HG02884 (cell line): ENCODE data around the gene NUP133.
A peak's percentile ranks its signal among the peaks of the same experiment; 100 is the strongest.
"Not testable (repeated sequence)": the region's sequence is repeated elsewhere in the genome, so short reads cannot be mapped to it uniquely, and the experiment has no call there.

Experiments
- ATAC-seq: cut with Tn5 transposase; IDR thresholded peaks from one replicate; pipeline ENCODE4 v1.9.1; 2021; ENCODE audit warnings: mild to moderate bottlenecking, moderate library complexity; ENCODE audit not compliant: unreplicated experiment

The NUP133 gene

DNA sequence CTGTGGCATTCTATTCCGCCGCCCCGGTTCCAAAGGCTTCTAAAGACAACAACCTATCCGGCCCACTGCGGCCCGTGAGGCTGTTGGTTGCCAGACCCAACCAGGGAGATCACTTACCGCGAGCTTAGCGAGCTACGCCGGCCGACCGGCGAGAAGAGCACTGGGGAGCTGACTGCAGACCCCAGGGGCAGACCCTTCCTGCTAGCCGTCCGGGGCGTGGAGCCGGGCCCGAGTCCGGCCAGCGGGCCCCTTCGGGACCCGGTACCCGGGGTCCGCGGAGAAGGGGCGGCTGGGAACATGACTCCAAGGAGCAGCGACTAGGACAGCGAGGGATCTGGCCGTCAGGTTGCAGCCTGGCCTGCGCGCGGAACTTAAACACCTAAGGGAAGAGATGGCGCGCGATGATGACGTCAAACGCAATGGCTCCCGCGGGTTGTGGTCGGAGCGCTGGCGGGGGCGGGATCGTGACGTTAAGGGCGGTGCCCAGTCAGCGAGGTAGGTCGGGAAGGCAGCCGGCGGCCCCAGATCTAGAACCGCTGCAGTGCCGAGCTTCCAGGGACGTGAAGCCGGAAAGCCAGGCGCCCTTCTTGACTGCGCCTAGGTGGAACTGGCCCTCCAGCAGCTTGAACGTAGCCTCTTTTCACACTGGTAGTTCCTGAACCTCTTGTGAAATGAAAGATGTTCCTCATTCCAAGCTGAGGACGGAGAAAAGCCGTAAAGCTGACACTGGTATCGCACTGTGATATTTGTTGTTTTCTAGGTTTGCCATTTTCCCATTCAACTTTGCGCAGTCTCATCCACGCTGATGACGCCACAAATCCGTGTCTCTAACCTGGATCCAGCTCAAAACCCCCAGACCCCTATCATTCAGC is at the start of gene NUP133:
NUP133 (minus strand) TSS at position 391 of the 872 bp plus-strand sequence; CDS start at position 299, 92 bp downstream.
- ATAC-seq, result peak; percentile 90

DNA sequence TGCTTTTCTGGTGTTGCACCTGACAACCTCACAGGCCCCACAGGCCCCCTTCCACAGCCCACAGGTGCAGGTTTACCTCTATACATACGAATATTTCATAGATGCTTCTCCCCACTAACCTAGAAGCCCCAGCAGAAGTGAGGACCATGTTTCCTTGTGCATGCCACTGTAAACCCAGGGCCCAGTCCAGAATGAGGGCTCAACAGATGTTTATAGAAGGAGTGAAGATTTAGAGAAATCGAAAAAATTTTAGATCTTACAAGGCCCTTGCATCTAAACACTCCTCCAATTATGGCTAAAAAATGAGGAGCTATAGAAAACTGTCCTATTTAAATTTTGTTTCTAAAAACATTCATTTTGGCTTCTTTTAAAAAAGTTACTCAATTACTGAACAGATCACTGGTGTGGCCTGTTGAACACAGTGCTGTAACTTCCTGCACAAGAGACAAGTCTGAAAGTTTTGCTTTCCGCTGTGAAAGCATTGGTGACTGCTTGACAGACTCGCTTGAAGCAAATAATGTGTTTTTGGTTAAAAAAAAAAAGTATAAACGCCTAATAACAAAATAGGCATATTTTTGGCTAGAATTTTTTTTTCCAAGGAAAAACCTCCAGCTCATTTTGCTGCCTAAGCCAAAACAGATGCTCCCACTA is 49.2 kb upstream of the NUP133 start:
- no peak for ATAC-seq

DNA sequence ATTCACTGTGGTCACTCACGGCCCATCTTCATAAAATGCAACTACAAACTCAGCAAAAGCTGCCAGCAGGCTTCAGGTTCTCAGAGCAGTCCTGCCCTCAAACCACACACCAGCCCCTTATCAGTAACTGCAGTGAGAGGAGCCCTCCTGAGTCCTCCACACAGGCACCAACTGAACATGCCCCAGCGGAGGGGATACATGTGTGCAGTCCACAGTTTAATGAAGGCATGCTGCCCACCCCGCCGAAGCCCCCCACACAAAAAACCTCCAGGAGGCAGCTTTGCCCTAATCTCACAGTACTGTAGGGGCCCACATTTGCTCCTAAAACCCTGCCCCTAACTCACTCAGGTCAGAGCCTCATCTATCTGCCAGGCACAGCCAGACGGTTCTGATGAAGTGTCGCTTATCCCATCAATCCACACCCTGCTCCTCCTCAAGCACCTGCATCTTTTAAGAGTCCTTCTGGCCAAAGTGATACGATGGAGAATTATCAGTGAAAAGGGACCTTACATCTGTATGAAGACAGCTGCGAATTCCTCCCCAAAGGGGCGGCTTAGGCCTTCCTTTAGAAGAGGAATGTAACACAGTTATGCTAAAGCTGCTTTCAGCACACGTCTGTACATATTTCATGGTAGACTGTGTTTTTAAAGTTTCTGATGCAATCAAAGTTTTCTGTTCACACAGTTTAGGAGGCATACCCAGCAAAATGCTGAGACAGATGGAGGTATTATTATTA is 46.9 kb upstream of the NUP133 start:
- no peak for ATAC-seq

DNA sequence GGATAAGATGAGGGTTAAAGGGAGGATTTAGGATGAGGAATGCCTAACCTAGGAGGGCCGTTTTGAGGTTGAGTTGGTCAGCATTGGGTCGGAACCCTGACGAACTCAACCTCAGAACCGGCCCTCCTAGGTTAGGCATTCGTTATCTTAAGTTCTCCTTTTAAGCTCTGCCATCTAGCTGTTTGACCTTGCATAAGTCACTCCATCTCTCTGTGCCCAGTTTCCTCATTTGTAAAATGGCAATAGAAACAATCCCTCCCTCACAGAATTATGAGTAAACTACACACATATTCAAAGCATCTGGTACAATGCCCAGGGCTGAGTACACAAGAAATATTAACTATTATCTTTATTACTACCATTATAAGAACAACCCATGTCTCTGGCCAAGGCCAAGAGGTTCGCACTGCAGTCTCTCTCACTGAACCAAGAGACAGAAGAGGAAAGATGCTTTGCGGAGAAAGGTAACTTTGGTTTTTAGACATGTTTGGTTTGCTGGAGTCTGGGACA is 45.5 kb upstream of the NUP133 start:
- no peak for ATAC-seq

DNA sequence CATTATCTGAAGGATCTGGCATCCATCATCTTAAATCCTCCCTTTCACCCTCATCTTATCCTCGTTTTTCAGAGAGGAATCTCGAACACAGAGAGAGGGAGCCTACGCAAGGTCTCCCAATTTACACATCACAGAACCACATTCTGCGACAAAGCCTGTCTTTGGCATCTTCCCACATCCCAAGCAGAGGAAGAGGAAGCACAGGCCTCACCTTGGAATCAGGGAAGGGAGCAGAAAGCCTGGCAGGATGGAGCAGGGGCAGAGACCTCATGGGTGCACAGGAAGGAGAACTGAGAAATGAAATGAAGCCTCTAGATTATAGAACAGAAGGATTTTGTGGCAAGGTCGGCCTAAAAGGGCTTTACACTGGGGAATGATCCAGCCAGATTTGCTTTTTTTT is 44.6 kb upstream of the NUP133 start:
- no peak for ATAC-seq

DNA sequence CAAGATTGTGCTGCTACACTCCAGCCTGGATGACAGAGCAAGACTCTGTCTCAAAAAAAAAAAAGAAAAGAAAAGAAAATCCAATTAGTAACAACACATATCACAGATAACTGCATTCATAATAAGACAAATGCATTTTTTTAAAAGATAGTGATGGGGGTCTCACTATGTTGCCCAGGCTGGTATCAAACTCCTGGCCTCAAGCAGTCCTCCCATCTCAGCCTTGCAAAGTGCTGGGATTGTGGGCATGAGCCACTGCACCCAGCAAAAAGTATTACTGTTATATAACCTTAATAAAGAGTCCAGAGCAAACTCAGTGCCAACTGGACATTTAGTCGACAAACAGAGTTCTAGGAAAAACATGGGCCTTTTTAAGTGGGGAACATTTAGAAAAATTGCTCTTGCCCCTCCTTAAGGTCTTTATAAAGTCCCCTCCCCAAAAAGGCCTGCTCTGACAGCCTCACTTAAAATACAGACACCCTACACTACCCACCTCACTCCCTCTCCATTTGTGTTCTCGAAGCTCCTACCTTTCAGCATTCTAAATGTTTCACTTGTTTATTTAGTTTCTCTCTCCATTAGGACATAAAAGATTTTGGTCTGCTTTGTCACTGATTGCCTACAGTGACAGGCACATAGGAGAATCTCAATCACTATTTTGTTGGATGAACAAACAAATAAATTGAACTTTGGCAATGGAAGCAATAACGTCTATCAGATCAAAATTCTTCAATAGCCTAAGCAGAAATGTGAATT is 42.8 kb upstream of the NUP133 start:
- ATAC-seq, result no peak

DNA sequence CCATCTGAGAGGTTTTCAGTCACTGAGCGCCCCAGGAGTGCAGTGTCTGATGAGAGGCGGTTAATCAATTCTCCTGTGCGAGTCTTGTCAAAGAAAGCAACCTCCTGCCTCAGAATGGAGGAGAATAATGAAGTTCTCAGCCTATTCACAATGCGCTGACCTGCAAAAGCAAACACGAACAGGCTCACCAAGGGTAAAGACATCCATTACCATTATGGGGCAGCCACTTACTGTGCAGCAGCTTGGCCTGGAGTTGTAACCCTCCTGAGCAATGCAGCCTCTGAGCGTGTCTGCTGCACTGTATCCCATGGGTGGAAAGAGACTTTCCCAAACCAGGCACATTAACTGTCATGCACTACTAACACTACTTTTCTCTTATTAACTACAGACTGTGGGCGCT is 39.4 kb upstream of the NUP133 start:
- ATAC-seq, result no peak

DNA sequence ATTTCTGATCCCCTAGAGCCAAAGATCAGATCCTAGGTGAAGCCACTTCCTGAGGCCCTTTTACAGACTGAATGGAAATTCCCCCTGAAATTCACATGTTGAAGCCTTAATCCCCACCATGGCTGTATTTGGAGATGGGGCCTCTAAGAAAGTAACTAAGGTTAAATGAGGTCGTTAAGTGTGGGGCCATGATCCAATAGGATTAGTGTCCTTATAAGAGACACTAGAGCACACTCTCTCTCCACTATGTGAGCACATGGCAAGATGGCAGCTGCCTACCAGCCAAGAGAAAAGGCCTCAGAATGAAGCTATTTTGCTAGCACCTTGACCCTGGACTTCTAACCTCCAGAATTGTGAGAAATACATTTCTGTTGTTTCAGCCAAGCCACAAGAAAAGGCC is 36.4 kb upstream of the NUP133 start:
- no peak for ATAC-seq

DNA sequence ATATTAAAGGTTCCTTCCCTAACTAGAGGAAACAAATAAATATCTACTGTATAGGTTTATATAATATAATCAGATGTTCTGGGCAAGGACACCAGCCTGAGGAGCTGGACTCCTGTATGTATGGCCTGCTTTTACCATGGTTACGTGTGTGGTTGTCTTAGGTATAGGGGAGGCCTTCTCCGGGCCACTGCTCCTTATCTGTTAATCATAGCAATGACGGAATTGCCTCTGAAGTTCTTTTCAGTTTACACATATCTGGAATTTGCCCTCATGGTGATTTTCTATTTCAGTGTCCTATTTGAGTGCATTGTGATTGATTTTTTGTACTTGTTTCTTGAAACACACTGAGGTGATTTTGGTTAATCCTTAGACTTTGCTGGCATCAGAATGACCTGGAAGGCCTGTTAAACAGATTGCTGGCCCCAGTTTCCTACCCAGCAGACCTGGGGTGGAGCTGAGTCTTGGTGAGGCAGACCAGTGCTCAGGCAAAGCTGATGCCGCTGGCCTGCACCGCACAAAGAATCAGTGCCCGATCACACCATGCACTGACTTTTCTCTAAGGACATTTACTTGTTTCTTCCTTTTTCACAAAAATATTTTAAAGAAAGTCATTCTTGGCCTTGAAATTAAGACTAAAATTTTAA is 31.8 kb upstream of the NUP133 start:
- ATAC-seq, result no peak

DNA sequence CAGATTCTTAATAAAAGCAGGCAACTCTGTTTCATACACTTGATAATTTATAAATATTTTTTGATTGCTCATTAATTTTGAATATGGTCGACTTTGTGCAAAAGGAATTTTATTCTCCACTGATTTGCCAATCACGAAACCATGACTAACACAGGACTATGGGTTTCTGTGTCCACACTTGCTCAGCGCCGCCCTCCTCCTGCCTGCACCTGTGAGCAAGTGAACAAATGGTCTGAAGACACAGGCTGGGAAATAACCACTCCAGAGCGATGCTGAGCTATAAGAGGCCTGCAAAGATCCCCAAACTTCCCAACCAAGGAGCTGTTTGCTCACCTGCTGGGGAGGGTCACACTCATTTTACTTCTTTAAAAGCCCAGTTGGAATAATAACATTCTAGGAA is 30.8 kb upstream of the NUP133 start:
- ATAC-seq, result no peak

DNA sequence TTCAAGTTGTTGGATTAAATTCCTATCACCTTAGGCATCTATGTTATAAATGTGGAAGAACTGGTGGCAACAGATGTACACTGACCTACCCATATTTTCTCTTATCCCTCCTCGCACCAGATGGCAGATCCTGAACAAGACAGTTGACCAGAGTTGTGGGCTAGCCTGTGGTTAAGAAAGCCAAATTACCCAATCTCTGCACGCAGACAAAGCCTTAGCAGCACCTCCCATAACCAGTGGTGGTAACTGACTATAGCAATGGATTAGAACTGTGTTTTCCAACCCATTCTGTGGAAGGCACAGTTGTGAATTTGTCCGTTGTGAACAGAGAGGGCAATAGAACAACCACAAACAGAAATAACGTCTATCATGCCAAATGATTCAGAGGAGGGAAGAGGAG is 29.8 kb upstream of the NUP133 start:
- ATAC-seq, result no peak

DNA sequence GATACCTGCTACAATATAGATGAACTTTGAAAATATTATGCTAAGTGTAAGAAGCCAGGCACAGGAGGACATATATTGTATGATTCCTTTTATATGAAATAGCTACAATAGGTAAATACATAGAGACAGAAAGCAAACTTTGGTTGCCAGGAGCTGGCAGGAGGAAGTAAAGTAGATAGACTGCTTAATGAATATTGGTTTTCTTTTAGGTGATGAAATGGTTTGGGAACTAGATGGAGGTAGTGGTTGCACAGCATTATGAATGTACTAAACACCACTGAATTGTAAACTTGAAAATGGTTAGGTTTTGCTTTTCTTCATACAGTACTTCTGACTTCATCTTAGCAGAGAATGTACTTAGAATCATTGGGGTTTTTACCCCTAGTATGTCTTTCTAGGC is 28.8 kb upstream of the NUP133 start:
- no peak for ATAC-seq

DNA sequence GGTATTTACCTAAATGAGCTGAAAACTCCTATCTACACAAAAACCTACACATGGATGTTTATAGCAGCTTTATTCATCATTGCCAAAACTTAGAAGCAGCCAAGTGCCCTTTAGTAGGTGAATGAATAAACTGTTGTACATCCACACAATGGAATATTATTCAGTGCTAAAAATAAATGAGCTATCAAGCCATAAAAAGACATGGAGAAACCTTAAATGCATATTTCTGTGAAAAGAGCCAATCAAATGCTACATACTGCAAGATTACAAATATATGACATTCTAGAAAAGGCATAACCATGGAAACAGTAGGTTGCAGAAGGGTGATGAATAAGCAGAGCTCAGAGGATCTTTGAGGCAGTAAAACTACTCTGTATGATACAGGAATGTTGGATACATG is 27.1 kb upstream of the NUP133 start:
- ATAC-seq, result no peak

DNA sequence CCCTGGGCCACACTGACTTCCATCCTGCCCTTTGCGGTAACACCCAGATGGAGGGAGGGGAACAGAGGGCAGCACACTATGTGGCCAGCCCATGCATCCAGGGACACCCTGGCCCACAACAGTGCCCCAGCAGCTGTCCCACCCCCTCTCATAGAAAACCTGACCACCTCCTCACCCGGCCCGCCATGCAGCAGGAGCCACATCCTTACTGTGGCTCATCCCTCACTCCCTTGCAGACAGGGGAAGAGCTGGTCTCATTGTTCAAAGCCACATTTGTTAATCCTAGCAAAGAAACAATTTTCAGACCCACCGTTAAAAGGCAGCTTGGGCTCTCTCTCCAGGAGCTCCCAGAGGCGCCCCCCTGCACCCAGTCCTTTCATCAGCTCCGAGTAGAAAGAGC is 23.2 kb upstream of the NUP133 start:
- no peak for ATAC-seq

DNA sequence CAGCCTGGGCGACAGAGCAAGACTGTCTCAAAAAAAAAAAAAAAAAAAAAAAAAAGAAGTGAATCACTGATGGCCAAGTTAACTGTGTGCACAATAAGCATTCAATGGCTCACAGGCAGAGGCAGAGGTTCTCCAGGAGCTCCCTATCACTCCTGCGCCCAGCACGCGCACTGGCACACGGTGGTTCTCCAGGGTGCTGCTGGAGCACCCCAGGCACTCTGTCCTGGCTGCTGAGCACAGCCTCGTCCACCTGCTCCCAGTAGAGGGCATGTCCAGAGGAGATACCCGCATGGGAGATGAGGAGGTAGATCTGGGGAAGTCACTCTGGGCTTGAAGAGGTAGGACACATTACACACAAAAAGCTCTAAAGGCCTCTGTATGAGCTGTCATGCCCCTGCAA is 21.5 kb upstream of the NUP133 start:
- no peak for ATAC-seq

DNA sequence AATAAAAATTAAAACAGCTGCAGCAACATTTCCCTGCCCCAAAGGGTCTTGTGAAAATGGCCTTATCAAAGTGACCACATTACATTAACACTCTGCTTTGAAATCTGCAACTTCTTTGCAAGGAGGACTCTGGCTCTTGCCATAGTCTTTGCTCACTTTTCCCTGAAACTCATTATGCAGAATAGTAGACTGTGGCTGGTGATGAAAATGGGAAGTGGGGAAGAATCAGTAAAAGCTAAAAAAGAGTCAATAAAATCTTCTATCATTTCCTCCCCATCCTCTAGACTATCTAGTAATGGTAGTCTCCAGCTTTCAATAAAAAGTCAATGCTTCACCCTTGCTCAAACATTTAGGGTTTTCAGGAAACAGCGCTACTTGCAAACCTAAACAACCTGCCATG is 18.6 kb upstream of the NUP133 start:
- ATAC-seq, result no peak

DNA sequence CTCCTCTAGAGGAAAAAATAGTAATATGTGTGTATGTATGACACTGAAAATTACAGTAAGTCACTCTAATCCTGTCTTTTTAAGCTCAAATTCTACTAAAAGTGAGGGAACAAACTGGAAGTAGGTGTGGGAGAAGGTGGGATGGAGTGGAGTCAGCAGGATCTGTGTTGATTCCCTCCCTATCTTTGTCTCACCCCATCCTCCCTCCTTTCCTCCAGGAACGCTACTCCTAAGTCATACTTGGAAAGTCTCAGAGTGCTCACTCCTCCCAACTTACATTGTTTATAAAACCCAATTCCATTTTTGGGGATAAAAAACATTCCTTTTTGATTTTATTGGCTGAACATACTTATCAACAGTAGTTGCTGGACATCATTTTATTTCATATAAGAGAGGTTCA is 14.9 kb upstream of the NUP133 start:
- no peak for ATAC-seq

DNA sequence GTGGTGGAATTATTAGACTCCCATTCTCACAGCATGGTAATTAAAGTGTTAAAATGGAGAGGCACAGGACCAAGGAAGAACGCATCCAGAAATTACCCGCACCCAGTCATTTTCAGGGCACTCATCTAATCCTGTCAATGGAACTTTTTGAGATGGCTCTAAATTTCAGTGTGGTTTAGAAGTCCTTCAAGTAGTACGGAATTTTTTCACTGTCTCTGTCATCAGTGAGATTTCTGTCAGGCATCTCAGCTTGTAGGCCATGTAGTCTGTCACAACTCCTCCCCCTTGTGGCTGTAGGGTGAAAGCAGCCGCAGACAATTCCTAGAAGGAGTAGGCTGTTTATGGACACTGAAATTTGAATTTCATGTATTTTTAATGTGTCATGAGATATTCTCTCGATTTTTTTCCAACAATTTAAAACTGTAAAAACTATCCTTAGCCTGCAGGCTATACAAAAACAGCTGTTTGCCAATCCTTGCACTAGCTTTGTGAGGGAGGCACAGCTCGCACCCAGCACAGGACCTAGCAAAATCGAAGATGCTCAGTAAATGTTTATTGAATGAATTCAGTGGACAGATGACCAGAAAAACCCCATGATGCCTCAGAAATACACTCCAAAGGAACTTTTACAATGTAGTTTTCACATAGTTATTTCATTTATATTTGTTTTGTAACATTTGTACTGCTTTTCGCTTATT is 6.6 kb upstream of the NUP133 start:
- ATAC-seq, result peak; percentile 62

DNA sequence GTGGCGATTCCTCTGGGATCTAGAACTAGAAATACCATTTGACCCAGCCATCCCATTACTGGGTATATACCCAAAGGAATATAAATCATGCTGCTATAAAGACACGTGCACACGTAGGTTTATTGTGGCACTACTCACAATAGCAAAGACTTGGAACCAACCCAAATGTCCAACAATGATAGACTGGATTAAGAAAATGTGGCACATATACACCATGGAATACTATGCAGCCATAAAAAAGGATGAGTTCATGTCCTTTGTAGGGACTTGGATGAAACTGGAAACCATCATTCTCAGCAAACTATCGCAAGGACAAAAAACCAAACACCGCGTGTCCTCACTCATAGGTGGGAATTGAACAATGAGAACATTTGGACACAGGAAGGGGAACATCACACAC is 3.5 kb upstream of the NUP133 start:
- ATAC-seq, result not testable (repeated sequence)

DNA sequence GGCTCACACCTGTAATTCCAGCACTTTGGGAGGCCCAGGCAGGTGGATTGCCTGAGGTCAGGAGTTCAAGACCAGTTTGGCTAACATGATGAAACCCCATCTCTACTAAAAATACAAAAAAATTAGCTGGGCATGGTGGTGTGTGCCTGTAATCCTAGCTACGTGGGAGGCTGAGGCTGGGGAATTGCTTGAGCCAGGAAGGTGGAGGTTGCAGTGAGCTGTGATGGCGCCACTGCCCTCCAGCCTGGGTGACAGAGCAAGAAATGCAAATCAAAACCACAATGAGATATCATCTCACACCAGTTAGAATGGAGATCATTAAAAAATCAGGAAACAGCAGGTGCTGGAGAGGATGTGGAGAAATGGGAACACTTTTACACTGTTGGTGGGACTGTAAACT is 3.1 kb upstream of the NUP133 start:
- ATAC-seq, result not testable (repeated sequence)
